PC-9 (cell line): Measurements from ENCODE around the gene CYTH2. TPM values are rescaled to one million over a fixed set of nuclear protein-coding genes. Genes with fewer than 3 reads are reported as not detected.
A peak's percentile ranks its signal among the peaks of the same experiment; 100 is the strongest.

Experiments
- BruUV-seq: library from RNA; stranded (reverse); fragments of 400-500 nt; replicated peaks from 2 replicates; lab custom pipeline; 2021; lab: Mats Ljungman, UMichigan
- CTCF ChIA-PET: fragments of 300-600 bp; sonication (Branson Sonifier 250); formaldehyde crosslinking; loops from one replicate; lab custom pipeline; 2022; ENCODE audit warnings: antibody characterized with exemption; lab: Charles Lee
- POLR2A ChIA-PET: fragments of 300-600 bp; sonication (Branson Sonifier 250); formaldehyde crosslinking; loops from one replicate; lab custom pipeline; 2022; ENCODE audit warnings: antibody characterized with exemption; ENCODE audit not compliant: unreplicated experiment; lab: Charles Lee
- DNase-seq, 2 experiments: peaks; one replicate each; pipeline versions ENCODE4 v3.0.0 to v3.0.0-alpha.2; 2015 to 2022; ENCODE audit warnings: mixed read lengths in 1 of 2
- H2AFZ ChIP-seq: fragments of 200-600 bp; sonication (generic); 2 replicates; pipeline ENCODE4 v1.8.1; 2017; ENCODE audit warnings: antibody characterized with exemption
- H3F3A ChIP-seq: fragments of 200-600 bp; sonication (generic); 2 replicates; pipeline ENCODE4 v1.8.1; 2017; ENCODE audit warnings: antibody characterized with exemption, mild to moderate bottlenecking, low read depth; ENCODE audit not compliant: insufficient read depth
- H3K27ac ChIP-seq: fragments of 200-600 bp; sonication (generic); 2 replicates; pipeline ENCODE4 v1.6.1; 2016; ENCODE audit warnings: mixed run types
- H3K27me3 ChIP-seq: fragments of 200-600 bp; sonication (generic); 2 replicates; pipeline ENCODE4 v1.6.1; 2016; ENCODE audit warnings: low read depth, mixed run types; ENCODE audit not compliant: insufficient read depth
- H3K36me3 ChIP-seq: fragments of 200-600 bp; sonication (generic); 2 replicates; pipeline ENCODE4 v1.6.1; 2016; ENCODE audit warnings: low read depth, mixed run types
- H3K4me1 ChIP-seq: fragments of 200-600 bp; sonication (generic); replicated peaks from 2 replicates; pipeline ENCODE4 v1.6.1; 2016; ENCODE audit warnings: mixed run types; ENCODE audit not compliant: insufficient read depth
- H3K4me2 ChIP-seq: fragments of 200-600 bp; sonication (generic); 2 replicates; pipeline ENCODE4 v1.6.1; 2017; ENCODE audit warnings: mixed run types
- H3K4me3 ChIP-seq: fragments of 200-600 bp; sonication (generic); 2 replicates; pipeline ENCODE4 v1.6.1; 2016; ENCODE audit warnings: mixed run types
- H3K79me2 ChIP-seq: fragments of 200-600 bp; sonication (generic); 2 replicates; pipeline ENCODE4 v1.6.1; 2017; ENCODE audit warnings: low read depth, mixed run types
- H3K9me2 ChIP-seq: fragments of 200-600 bp; sonication (generic); 2 replicates; pipeline ENCODE4 v1.8.1; 2017; ENCODE audit warnings: mild to moderate bottlenecking; ENCODE audit not compliant: insufficient read depth
- H3K9me3 ChIP-seq: fragments of 200-600 bp; sonication (generic); 2 replicates; pipeline ENCODE4 v1.8.1; 2016; ENCODE audit warnings: low read depth; ENCODE audit not compliant: insufficient read depth
- H4K20me1 ChIP-seq: fragments of 200-600 bp; sonication (generic); 2 replicates; pipeline ENCODE4 v1.8.1; 2017; ENCODE audit not compliant: insufficient read depth
- CTCF ChIP-seq: fragments of 200-600 bp; sonication (generic); conservative IDR thresholded peaks from 2 replicates; pipeline ENCODE4 v1.6.1; 2017; ENCODE audit warnings: mixed run types, antibody characterized with exemption, mild to moderate bottlenecking, moderate library complexity
- EZH2 ChIP-seq: fragments of 200-600 bp; sonication (generic); IDR thresholded peaks from 2 replicates; pipeline ENCODE4 v1.8.0; 2017; ENCODE audit warnings: antibody characterized with exemption, low read depth
- intact Hi-C: fragments of 100-400 bp; cut with micrococcal nuclease; formaldehyde crosslinking; loops from one replicate; pipeline ENCODE4 v1.10.0; 2022; ENCODE audit not compliant: unreplicated experiment
- total RNA-seq: library from RNA; stranded (reverse); gene quantifications from 2 replicates; pipeline ENCODE4 v1.2.3, GENCODE V29; 2021

CYTH2 gene
- total RNA-seq, 1 experiment from 2014 or later, result 74.4 TPM

- no peaks in the 10 kb centered on the region for H3K9me2 ChIP-seq
Measured at GRCh38 chr19:48473161-48473966, 4.2 kb downstream of the CYTH2 start.

DNA sequence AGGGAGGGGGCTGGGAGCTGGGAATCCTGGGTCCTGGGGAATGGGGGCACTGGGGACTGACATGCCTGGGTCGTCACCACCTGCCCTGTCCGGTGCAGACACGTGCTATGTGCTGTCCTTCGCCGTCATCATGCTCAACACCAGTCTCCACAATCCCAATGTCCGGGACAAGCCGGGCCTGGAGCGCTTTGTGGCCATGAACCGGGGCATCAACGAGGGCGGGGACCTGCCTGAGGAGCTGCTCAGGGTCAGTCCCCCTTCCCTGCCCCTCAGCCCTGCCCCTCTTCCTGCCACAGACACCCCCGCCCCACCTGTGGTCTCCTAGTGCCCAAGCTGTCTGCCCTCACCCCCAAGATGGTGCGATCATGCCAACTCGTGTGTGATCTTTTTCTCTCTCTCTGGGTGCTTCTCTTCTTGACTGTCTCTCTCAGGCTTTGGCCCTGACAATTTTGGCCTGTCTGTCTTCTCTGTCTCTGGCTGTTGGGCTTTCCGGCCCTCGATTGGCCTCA, 5.0 kb downstream of the CYTH2 start:
- intact Hi-C loops, result no loop called here
- POLR2A ChIA-PET, result no interaction called here
- H3F3A ChIP-seq, result peaks cover 30% of the 10 kb centered on the region; the same call in 1 of the 2 replicates
- H4K20me1 ChIP-seq, result peaks cover 58% of the 10 kb centered on the region
- no peaks in the 10 kb centered on the region for H3K27me3 ChIP-seq
- peaks cover 6% of the 10 kb centered on the region; the same call in 1 of the 2 replicates for H3K4me1 ChIP-seq
- peaks cover 26% of the 10 kb centered on the region for H3K79me2 ChIP-seq
- H3K36me3 ChIP-seq, result peaks cover 35% of the 10 kb centered on the region
- no peaks in the 10 kb centered on the region for H3K9me3 ChIP-seq
- H2AFZ ChIP-seq, result no peak overlapping the region
- TF ChIP-seq CTCF (no peak), EZH2 (no peak)
- no peaks in the 10 kb centered on the region for H3K9me2 ChIP-seq
- CTCF ChIA-PET, result no interaction called here
- H3K27ac ChIP-seq, result no peak overlapping the region
- BruUV-seq, result no TSS peak
- DNase-seq, result no peak
- no peak overlapping the region for H3K4me2 ChIP-seq
- no peak overlapping the region for H3K4me3 ChIP-seq

More at GRCh38 chr19:48473161-48473966, 4.2 kb downstream of the CYTH2 start:
- POLR2A ChIA-PET, result no interaction called here
- peaks cover 31% of the 10 kb centered on the region; the same call in 1 of the 2 replicates for H3F3A ChIP-seq
- H3K27ac ChIP-seq, result no peak overlapping the region
- no peak overlapping the region for H2AFZ ChIP-seq
- TF ChIP-seq CTCF, result no peak
- H3K4me3 ChIP-seq, result no peak overlapping the region
- H3K27me3 ChIP-seq, result no peaks in the 10 kb centered on the region
- H3K4me2 ChIP-seq, result no peak overlapping the region
- peaks cover 55% of the 10 kb centered on the region for H4K20me1 ChIP-seq
- H3K36me3 ChIP-seq, result peaks cover 34% of the 10 kb centered on the region
- DNase-seq, result peak in 1 of 2 experiments; percentile 60
- intact Hi-C loops, result no loop called here
- no peaks in the 10 kb centered on the region for H3K9me3 ChIP-seq
- CTCF ChIA-PET, result no interaction called here
- peaks cover 7% of the 10 kb centered on the region for H3K4me1 ChIP-seq
- H3K79me2 ChIP-seq, result peaks cover 26% of the 10 kb centered on the region
- BruUV-seq, result no TSS peak

GRCh38 chr19:48475369-48476068, 6.3 kb downstream of the CYTH2 start:
- intact Hi-C loops, result no loop called here
- Histone ChIP-seq H3K27me3 (no peaks in the 10 kb centered on the region), H3F3A (peaks cover 38% of the 10 kb centered on the region; the same call in 1 of the 2 replicates), H3K4me3 (no peak overlapping the region), H3K27ac (no peak overlapping the region), H3K9me3 (no peaks in the 10 kb centered on the region), H3K36me3 (peaks cover 34% of the 10 kb centered on the region), H3K4me2 (no peak overlapping the region), H4K20me1 (peaks cover 51% of the 10 kb centered on the region), H3K9me2 (no peaks in the 10 kb centered on the region), H3K4me1 (peaks cover under 1% of the 10 kb centered on the region; the same call in 1 of the 2 replicates), H3K79me2 (peaks cover 17% of the 10 kb centered on the region), H2AFZ (no peak overlapping the region)
- POLR2A ChIA-PET, result no interaction called here
- DNase-seq, result no peak
- BruUV-seq, result no TSS peak
- TF ChIP-seq EZH2 (no peak), CTCF (no peak)
- CTCF ChIA-PET, result no interaction called here
